Right cardiac atrium (tissue), 5 donors: ENCODE measurements around the gene POU2AF2. TPM values are rescaled to one million over a fixed set of nuclear protein-coding genes. Genes with fewer than 3 reads are reported as not detected.

Experiments used
- ATAC-seq, 2 donors: fragments of 200-7000 bp; cut with Tn5 transposase; one replicate each; pipeline versions ENCODE4 v1.8.0 to v1.9.1; 2020; ENCODE audit warnings: moderate library complexity in 2 of 2, mild to moderate bottlenecking in 1 of 2
- DNase-seq, 3 donors: peaks; one replicate each; pipeline ENCODE4 v3.0.0-alpha.2; 2020
- H3K27ac ChIP-seq: one replicate; pipeline ENCODE4 v1.5.1; 2013; ENCODE audit warnings: mild to moderate bottlenecking, low read length, control low read depth, moderate library complexity
- H3K27me3 ChIP-seq: one replicate; pipeline ENCODE4 v1.6.1; 2013; ENCODE audit not compliant: control insufficient read depth, insufficient read depth
- H3K4me1 ChIP-seq: one replicate; pipeline ENCODE4 v1.6.1; 2013; ENCODE audit warnings: low read length; ENCODE audit not compliant: control insufficient read depth, insufficient read depth
- H3K4me3 ChIP-seq: one replicate; pipeline ENCODE4 v1.5.1; 2013; ENCODE audit warnings: low read length, control low read depth
- H3K9me3 ChIP-seq: one replicate; pipeline ENCODE4 v1.6.1; 2013; ENCODE audit warnings: low read length; ENCODE audit not compliant: control insufficient read depth
- WGBS: extraction: QIAGEN DNeasy Blood & Tissue Kit; methylation state at CpG from one replicate; pipeline ENCODE4 v1.1.7; 2013; 5-methylcytosine and 5-hydroxymethylcytosine counted together
- intact Hi-C, 4 donors: fragments of 100-400 bp; cut with DNase I; formaldehyde crosslinking; loops; one replicate each; pipeline versions ENCODE4 v1.11.0 to v1.14.0; 2022 to 2023
- polyA plus RNA-seq: library from polyadenylated mRNA; stranded (reverse); fragments of 200-250 nt; gene quantifications from one replicate; pipeline ENCODE4 v1.2.3, GENCODE V29; 2013
- total RNA-seq, 4 donors: library from RNA; stranded (reverse); fragmentation: NEBNext Ultra II Directional; extraction: Animal tissue kit (Norgen Biotek cat#: 25700); gene quantifications; one replicate each; pipeline ENCODE4 v1.2.1, GENCODE V29; 2021
- donor health status: healthy with polysubstance abuse.
- donor health status: DM: no; HTN: yes; CAD: no.
- donor health status: DM: no; HTN: no; CAD: no.
- donor health status: DM: no; HTN: yes; CAD: no; lungs with severe emphysema.
- donor health status: DM: yes; HTN: yes; CAD: no.

POU2AF2 gene
- total and polyA plus RNA-seq, 5 donors, result not detected

DNA sequence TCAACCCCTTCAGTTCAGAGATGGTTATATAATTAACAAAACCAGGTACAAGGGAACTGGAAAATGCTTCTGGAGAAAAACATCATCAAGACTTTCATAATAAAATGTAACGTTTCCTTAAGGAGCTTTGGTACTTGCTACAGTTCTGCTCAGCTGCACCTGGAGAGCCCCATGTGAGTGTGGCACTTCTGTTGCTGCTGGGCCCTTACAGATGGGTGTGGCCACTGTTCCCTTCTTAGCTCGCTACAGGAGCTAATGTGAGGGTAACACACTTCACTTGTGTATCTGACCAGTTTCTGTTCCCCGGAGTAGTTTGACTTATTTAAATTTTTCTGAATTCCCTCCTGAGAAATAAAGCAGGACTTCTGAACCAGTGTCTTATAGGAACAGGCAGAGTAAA lies 56.8 kb downstream of the POU2AF2 start:
- WGBS, result 69% methylated on average over 3 of the region's 3 CpGs
- no peaks in the 10 kb centered on the region for H3K4me1 ChIP-seq
- intact Hi-C loops, result no loop called here

DNA sequence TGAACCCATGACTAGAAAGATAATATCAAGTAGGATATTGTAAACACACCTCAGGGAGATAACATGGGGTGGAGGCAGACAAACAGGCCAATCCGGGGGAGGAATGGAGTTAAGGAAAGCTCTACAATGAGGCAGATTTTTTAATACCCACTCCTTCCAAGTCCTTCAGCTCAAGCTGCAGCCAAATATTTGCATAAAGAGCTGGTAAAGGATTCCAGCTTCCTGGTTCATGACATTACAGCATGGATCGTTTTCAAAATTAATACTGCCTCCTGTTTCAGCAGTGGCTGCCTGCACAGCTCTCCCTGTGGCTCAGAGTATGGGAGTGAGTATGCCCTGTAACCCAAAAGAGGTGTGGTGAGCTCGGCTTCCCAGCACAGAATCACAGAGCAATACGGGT lies 57.9 kb downstream of the POU2AF2 start:
- no peak overlapping the region for H3K27ac ChIP-seq

More for the DNA sequence above, 56.8 kb downstream of the POU2AF2 start:
- no peak overlapping the region for H3K4me3 ChIP-seq
- H3K27me3 ChIP-seq, result peaks cover 3% of the 10 kb centered on the region
- ATAC-seq, result no peak
- no peak for DNase-seq
- no peaks in the 10 kb centered on the region for H3K9me3 ChIP-seq
- no peak overlapping the region for H3K27ac ChIP-seq

DNA sequence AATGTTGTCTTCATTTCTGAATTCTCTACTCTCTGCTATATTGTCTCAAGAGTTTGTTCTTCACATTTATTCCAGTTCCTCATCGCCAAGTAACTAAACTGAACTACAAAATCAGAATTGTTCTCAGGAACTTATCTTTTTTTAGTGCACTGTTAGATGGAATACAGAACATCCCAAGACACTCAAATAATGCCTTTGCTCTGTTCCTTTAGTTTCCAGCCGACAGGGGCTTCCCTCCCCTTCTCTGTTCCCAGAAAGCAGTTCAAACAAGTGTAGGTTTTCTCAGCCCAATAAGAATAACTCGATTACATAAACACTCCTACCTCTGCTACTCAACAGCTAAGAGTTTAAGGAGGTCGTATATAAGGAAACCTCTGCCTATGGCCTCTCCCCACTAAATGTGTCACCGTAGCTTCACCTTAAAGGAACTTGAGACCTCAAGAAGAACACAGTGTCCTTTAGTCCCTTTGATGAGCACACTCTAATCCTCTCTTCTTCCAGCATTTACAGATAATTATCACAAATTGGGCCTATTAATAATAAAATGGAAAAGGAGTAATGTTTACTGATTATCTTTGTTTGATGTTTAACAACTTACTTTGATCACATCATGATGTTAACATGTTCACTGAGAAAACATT lies 59.8 kb downstream of the POU2AF2 start:
- 80% methylated on average over 5 of the region's 5 CpGs for WGBS
- Histone ChIP-seq H3K27me3 (peaks cover 3% of the 10 kb centered on the region), H3K9me3 (no peaks in the 10 kb centered on the region), H3K4me3 (no peak overlapping the region), H3K27ac (no peak overlapping the region), H3K4me1 (no peaks in the 10 kb centered on the region)
- DNase-seq, result no peak
- intact Hi-C loops, result no loop called here
- ATAC-seq, result no peak

More for the DNA sequence above, 57.9 kb downstream of the POU2AF2 start:
- H3K4me1 ChIP-seq, result no peaks in the 10 kb centered on the region
- intact Hi-C loops, result no loop called here
- 47% methylated on average over 4 of the region's 4 CpGs for WGBS
- no peaks in the 10 kb centered on the region for H3K9me3 ChIP-seq
- H3K27me3 ChIP-seq, result peaks cover 3% of the 10 kb centered on the region
- no peak for DNase-seq
- no peak overlapping the region for H3K4me3 ChIP-seq
- ATAC-seq, result no peak

DNA sequence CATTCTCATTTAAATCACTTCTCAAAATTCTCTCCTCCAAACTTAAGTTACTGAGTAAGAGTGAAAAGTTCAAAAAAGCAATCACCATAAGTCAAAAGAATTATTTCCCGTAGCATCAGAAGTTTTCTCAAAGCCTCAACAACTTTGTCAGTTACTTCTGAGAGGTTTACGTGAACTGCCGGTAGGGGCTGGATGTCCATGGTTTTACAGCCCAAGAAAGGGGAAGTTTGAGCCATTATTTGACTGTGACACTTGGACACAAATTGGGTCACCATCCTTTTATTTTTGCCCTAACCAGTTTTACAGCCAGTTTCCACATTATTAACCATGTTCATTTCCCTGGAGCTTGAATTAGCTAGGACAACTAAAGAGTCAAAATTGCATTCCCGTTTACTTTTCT lies 60.4 kb downstream of the POU2AF2 start:
- intact Hi-C loops, result no loop called here
- ATAC-seq (no peak), DNase-seq (no peak)
- Histone ChIP-seq H3K4me1 (no peaks in the 10 kb centered on the region), H3K27me3 (peaks cover 3% of the 10 kb centered on the region), H3K9me3 (no peaks in the 10 kb centered on the region), H3K4me3 (no peak overlapping the region), H3K27ac (no peak overlapping the region)
- WGBS, result 91% methylated on average over 4 of the region's 4 CpGs

DNA sequence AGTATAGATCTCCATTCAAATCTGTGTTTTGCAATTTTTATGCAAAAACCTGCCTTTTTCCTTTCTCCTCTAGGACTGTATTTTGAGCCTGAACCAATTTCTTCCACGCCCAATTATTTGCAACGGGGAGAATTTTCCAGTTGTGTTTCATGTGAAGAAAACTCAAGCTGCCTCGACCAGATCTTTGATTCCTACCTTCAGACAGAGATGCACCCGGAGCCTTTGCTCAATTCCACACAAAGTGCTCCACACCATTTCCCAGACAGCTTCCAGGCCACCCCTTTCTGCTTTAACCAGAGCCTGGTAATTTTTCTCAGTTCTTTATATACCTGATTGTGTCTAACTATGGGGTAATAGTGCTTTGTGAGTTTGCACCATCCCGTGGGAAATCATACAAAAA lies 60.8 kb downstream of the POU2AF2 start:
- intact Hi-C loops, result no loop called here
- ATAC-seq (no peak), DNase-seq (no peak)
- no peaks in the 10 kb centered on the region for H3K4me1 ChIP-seq
- H3K27me3 ChIP-seq, result peaks cover 3% of the 10 kb centered on the region
- no peaks in the 10 kb centered on the region for H3K9me3 ChIP-seq
- 80% methylated on average over 5 of the region's 5 CpGs for whole genome bisulfite sequencing
- no peak overlapping the region for H3K27ac ChIP-seq
- no peak overlapping the region for H3K4me3 ChIP-seq

DNA sequence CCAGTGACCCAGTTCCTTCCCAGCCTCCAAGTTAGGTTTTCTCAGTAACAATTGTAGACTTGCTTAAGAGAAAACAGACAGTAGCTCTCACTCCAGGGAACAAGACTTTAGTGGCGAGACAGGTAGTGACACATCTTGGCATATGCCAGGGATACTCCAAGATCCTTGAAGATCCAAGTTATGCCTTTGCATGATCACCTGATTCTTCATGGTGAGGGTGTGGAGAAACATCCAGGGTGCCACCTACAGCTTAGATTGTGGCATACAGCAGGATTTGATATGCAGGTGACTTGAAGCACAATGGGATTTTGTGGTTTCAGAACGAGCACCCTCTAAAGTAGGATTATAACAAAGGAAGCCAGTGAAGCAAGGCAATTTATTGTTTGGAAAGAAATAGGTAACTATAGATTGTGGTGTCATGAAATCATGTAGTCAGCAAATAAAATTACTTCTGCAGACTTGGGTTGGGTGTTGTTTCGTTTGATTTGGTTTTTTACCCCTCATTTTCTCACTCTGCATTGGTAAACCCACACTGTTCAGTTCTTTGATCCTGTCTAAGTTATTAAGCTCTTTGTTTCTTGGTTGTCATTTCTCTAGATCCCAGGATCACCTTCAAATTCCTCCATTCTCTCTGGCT lies 62.1 kb downstream of the POU2AF2 start:
- peaks cover 3% of the 10 kb centered on the region for H3K27me3 ChIP-seq
- H3K27ac ChIP-seq, result no peak overlapping the region
- intact Hi-C loops, result no loop called here
- 83% methylated on average over 3 of the region's 3 CpGs for WGBS
- ATAC-seq, result no peak
- DNase-seq, result no peak
- H3K9me3 ChIP-seq, result no peaks in the 10 kb centered on the region
- H3K4me3 ChIP-seq, result no peak overlapping the region
- no peaks in the 10 kb centered on the region for H3K4me1 ChIP-seq

DNA sequence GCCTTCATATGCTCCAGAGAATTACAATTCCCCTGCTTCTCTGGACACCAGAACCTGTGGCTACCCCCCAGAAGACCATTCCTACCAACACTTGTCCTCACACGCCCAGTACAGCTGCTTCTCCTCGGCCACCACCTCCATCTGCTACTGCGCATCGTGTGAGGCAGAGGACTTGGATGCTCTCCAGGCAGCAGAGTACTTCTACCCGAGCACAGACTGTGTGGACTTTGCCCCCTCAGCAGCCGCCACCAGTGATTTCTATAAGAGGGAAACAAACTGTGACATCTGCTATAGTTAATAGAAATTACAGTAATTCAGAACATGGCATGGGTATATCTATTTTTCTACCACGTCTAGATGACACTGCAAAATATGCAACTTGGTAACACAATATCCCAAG lies 62.6 kb downstream of the POU2AF2 start:
- Histone ChIP-seq H3K4me1 (no peaks in the 10 kb centered on the region), H3K9me3 (no peaks in the 10 kb centered on the region), H3K27ac (no peak overlapping the region), H3K27me3 (peaks cover 3% of the 10 kb centered on the region), H3K4me3 (no peak overlapping the region)
- DNase-seq (peak in 2 of 3 donors; percentile 42 to 72), ATAC-seq (peak; percentile 45 to 80)
- WGBS, result 40% methylated on average over 7 of the region's 7 CpGs
- intact Hi-C loops, result no loop called here

DNA sequence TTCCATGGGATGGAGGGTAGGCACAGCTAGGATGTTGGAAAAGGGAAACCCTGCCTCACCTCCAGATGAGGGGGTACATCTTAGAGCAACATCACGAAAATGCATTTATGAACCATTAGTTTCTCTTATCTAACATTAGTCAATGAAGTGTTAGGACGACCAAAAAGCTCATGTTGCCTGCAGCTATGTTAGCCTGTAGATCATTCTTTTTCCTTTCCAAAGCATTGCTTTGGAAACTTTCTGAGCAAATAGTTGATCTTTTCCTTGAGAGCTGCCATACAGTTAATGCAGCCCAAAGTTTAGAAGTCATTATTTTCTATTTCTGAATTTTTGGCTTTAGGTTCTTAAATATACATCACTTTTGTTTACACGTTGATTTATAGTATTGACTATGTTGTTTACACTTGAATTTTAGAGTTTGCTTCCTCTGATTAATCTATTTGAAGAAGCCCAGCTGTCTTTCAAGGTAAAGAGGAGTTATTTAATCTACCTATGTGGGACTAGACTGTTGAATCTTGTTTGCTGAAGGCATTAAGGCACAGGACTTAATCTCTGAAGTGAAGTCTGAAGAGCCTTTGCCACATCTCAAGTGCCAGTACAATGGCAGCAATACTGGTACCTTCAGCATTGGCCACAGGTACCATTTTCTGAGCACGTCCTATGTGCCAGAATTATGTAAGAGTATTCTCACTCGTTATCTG lies 63.8 kb downstream of the POU2AF2 start:
- Histone ChIP-seq H3K4me1 (no peaks in the 10 kb centered on the region), H3K9me3 (no peaks in the 10 kb centered on the region), H3K27me3 (peaks cover 3% of the 10 kb centered on the region), H3K27ac (no peak overlapping the region), H3K4me3 (no peak overlapping the region)
- intact Hi-C loops, result no loop called here
- no peak for DNase-seq
- ATAC-seq, result no peak
- WGBS, result 77% methylated on average over 5 of the region's 5 CpGs

DNA sequence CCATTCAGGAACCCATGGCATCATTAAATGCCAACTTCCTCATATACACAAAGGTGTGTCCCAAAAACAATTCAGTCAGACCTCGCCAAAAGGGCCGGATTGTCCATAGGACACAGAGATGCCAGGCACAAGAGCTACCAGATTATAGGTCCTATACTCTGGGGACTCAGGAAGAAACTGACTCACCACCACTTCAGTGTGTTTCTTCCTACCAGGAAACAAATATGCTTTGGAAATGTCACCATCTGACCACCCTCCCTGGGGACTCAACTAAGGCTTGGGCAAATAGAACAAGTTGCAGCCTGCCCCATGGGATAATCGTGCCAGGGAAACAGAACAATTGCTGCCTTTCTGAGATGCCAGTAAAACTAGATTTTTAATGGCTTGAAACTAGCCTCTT lies 64.6 kb downstream of the POU2AF2 start:
- no peak overlapping the region for H3K27ac ChIP-seq
- intact Hi-C loops, result no loop called here
- no peak overlapping the region for H3K4me3 ChIP-seq
- H3K4me1 ChIP-seq, result no peaks in the 10 kb centered on the region
- H3K9me3 ChIP-seq, result no peaks in the 10 kb centered on the region
- ATAC-seq (no peak), DNase-seq (no peak)
- WGBS, result 67% methylated on average over 3 of the region's 3 CpGs
- peaks cover 3% of the 10 kb centered on the region for H3K27me3 ChIP-seq

DNA sequence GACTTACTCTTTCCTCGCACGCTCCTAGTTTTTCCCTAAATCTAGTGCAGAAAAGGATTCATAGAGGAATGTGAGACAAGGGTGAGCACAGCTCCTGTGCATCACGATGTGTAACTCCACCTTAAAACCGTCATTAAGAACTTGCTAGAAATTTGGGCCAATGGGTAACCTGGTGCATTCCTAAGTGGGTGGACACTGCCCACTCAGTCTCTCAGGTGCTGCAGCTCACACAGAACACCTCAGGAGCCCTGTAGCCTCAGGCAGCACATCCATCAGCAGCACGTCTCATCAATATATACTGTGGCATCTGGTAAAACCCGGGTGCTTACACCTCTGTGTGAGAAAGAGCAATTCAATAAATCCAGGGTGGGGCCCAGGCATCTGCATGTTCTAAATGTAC lies 65.2 kb downstream of the POU2AF2 start:
- Histone ChIP-seq H3K4me1 (no peaks in the 10 kb centered on the region), H3K9me3 (no peaks in the 10 kb centered on the region), H3K27ac (no peak overlapping the region), H3K4me3 (no peak overlapping the region), H3K27me3 (peaks cover 3% of the 10 kb centered on the region)
- DNase-seq (no peak), ATAC-seq (no peak)
- 85% methylated on average over 6 of the region's 6 CpGs for WGBS
- intact Hi-C loops, result no loop called here

DNA sequence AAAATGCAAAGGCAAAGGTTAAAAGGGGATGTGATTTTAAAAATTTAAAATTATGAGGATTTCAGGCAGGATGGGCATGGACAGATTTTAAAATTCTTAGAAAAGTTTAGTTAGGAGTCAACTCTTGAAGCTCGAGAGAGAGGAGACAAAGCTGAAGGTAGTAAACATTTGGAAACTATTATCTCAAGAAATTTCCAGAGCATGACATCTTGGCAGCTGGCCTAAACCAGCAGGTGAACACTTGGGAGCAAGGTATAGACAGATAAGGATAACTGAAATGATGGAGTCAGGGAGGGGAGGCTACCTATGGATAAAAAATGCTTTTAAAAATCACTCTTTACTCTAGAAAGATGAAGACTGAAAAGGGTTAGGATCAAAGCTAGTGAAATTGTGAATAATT lies 66.6 kb downstream of the POU2AF2 start:
- Histone ChIP-seq H3K9me3 (no peaks in the 10 kb centered on the region), H3K27ac (no peak overlapping the region), H3K27me3 (no peaks in the 10 kb centered on the region), H3K4me3 (no peak overlapping the region), H3K4me1 (no peaks in the 10 kb centered on the region)
- WGBS, result 58% methylated on average over 1 of the region's 1 CpG
- DNase-seq (no peak), ATAC-seq (no peak)
- intact Hi-C loops, result no loop called here
